ENCODE data around the gene MTFR1L. TPM values are rescaled to one million over a fixed set of nuclear protein-coding genes. Genes with fewer than 3 reads are reported as not detected.

Gene MTFR1L
- total RNA-seq, 1 donor from 2014 or later: 41.4 TPM

GRCh38 chr1:25861316-25862286 is 41.8 kb downstream of the MTFR1L start:
- peak; percentile 20 for DNase-seq (ENCODE audit: low spot score)

DNA sequence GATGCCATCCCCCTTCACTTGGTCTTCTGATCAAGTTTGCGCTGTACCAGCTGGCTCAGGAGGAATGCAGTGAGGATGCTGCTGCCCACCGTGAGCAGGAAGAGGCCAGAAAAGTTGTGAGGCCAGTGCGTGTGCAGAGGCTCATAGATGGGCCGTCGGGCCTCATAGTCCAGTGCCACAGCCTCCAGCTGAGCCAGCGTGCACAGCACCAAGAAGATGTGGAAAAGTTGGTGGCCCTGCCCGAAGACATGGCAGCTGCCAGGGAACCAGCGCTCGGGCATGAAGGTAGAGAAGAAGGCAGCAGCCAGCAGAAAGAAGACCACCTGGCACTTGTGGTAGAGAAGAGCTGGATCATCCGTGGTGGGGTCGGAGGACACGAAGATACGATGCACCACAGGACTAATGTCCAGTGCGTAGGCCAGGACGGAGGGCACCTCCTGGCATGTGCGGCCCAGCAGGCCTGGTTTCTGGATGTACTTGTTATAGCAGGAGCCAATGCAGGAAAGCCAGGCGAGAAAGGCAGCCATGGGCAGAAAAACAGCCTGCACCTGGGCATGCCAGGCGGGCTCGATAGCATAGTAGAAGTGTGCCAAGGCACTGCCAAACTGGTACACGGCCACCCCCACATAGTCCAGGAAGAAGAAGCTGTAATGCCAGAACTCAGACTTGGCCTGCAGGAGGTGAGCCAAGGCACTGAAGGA is 43.2 kb downstream of the MTFR1L start:
- DNase-seq (ENCODE audit: low spot score): no peak

DNA sequence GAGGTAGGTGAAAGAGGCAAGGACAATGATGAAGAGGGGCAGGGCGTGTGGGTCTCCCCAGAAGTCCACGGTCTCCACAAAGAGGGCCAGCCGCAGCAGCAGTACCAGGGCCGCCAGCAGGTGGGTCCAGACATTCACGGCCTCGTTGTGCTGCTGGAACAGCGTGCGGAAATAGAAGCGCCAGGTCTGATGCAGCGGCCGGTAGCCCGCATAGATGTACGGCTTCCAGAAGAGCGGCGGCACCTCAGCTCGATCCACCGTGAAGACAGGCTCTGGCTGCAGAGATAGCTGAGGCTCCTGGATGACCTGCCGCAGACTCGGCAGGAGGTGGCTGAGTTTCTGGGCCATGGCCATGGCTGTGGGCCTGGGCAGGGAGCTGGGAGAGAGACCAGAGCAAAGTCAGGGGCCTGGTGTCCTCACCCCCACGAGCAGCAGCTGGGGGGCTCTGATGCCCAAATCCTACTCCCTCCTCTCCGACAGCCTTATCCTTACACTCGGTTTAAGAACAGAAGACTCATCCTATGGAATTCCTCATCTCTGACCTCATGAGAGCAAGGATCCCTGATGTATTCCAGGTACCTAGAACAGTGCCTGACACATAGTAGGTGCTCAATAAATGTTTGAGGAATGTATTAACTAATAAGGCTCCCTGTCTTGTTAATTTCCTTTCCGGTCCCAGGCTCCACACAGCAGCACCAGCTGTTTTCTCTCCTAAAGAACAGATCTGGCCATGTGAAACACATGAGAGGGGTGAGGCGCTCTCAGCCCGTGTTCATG is 43.9 kb downstream of the MTFR1L start:
- no peak for DNase-seq (ENCODE audit: low spot score)

GRCh38 chr1:25864434-25864833 is 44.7 kb downstream of the MTFR1L start:
- no peak for DNase-seq (ENCODE audit: low spot score)

DNA sequence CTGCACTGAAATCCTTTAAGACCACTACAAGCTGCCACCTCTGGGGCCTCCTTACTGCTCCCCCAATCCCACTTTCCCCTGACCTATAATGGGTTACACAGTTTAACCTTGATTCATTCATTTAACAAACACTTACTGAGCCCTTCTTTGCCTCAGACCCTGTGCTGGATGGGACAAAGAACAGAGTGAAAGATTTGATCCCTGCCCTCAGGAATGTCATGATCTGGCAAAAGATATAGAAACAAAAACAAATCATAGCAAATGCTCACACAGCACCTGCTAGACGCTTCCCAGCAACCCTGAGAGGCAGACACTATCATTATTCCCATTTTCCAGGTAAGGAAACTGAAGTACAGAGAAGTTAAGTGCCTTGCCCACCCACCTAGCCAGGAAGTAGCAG is 46.5 kb downstream of the MTFR1L start:
- no peak for DNase-seq (ENCODE audit: low spot score)

DNA sequence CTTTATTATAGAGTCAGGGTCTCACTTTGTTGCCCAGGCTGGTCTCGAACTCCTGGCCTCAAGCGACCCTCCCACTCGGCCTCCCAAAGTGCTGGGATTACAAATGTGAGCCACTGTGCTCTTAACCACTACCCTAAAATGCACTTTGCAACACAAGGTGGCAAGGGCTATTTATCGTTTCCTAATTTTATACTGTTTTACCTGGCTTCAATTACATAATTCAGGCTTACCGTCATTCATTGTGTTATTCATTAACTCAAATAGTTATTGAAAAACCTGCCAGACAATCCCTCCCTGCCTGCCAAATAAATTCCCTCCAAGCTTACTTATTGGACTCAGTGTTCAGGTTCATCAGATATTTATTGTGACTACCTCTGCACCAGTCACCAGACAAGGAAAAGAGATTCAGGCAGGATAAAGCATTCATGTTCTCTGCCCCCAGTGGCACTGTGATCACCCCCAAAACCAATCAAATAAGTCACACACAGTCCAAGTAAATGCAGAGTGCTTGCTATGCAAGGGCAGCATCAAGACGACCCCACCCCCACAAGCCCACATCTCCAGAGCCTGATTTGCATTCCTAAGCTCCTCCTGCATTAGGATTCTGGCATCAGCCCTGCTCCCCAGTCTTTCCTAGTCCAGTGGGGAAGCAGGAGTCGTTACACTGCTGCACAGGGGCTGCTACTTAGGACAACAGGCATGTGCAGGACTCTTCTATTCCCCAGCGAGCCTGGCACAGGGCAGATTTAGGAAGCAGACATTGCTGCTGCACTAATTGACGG is 47.6 kb downstream of the MTFR1L start:
- no peak for DNase-seq (ENCODE audit: low spot score)

- no peak for DNase-seq (ENCODE audit: low spot score)
Observed at GRCh38 chr1:25869909-25870606, 50.3 kb downstream of the MTFR1L start.

DNA sequence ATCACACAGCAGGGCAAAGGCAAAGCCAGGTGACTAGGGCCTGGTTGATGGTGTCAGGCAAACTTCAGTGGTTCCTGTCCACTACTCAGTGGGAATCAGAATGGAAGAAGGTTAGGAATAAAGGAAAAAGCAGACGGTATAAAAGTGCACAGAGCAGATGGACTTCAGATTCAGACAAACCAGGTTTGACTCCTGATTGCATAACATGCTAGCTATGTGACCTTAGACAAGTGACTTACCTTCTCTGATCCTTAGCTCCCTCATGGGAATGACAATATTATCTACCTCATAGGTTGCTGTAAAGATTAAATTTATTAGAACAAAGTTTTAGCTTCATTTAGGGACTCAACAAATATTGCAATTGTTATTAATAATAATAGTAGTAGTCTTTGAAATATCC is 50.9 kb downstream of the MTFR1L start:
- no peak for DNase-seq (ENCODE audit: low spot score)

GRCh38 chr1:25871086-25871703 is 51.4 kb downstream of the MTFR1L start:
- peak; percentile 59 for DNase-seq (ENCODE audit: low spot score)

DNA sequence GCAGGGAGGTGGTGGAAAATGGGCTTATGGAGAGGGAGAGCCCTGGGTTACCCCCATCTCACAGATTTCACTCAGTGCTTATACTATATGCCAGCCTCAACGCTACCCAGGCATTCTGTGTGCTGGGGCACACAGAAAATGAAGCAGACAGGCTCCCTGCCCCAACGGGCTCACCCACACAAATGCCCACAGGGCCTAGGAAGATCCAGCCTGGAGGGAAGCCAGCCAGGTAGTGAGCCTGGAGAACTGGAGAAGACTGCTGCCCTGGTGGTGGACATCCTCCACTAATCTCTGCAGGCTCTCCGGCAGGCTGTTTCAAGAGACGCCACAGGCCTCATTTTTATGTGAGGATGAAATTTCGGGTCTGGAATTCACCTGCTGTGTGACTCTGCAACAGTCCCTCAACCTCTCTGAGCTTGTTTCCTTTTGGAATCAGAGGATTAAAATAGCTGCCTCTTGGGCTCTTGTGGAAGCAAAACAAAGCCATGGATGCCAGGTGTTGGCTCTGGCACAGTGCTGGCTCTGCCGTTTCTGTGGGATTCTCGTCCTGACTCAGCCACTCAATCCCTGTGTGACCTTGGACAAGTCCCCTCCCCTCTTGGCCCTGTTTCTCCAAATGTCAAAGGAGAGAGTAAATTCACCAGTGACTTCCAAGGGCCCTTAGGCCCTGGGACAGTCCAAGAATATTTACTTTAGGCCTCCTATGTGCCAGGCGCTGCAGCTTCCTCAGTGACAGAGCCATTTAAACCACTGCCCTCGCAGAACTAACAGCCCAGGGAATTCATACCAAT is 52.1 kb downstream of the MTFR1L start:
- no peak for DNase-seq (ENCODE audit: low spot score)

- no peak for DNase-seq (ENCODE audit: low spot score)
Observed at GRCh38 chr1:25872713-25873112, 53.0 kb downstream of the MTFR1L start.

- no peak for DNase-seq (ENCODE audit: low spot score)
Observed at GRCh38 chr1:25873120-25873519, 53.4 kb downstream of the MTFR1L start.

DNA sequence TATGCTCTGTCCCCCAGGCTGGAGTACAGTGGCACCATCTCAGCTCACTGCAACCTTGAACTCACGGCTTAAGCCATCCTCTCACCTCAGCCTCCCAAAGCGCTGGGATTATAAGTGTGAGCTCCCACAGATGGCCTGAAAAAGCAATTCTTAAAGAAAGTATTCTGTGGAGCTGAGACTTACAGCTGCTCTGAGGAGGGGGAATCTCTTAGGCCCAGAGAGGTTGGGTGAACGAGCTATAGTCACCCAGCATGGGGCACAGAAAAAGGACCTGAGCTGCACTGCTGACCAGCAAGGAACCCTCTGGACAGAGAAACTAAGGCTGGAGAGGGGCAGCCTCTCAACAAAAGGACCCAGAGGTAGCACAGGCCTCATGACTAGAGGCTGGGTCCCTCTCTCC is 54.5 kb downstream of the MTFR1L start:
- DNase-seq (ENCODE audit: low spot score): no peak

GRCh38 chr1:25874635-25875153 is 54.9 kb downstream of the MTFR1L start:
- DNase-seq (ENCODE audit: low spot score): no peak

DNA sequence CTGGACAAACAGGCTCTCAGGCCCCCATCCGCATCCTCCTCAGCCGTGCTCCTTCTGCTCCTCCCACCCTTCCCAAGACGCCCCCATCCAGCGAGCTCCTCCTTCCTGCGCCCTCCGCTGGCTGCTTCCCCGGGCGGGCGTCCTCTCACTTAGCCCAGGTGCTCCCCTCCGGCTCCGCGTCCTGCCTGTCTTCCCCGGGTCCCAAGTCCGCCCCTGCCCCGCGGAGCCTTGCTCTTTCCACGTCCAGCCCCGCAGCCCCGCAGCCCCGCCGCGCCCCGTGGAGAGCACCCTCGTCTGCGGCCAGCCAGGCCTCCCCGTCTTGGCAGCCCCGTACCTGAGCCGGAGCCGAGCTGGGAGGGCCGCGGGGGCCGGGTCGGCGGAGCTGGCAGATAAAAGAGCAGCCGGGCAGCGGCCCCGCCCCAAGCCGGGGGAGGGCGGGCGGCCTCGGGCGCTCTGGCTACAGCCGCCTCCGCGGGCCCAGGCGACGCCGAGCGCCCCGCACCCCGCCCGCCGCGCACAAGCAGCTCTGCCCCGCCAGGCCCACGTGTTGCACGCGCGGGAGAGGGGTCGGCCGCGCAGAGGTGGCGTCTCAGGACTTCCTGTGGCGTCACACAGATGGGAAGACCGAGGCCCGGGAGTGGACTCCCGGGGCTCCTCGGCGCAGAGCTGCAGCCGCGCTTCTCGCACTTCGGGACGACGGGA is 55.6 kb downstream of the MTFR1L start, which contains the start of gene PAQR7:
Gene PAQR7 (minus strand): TSS at position 555 of the 702 bp plus-strand sequence. CDS start 11,869 bp downstream, outside the sequence.
- DNase-seq (ENCODE audit: low spot score): peak; percentile 90

DNA sequence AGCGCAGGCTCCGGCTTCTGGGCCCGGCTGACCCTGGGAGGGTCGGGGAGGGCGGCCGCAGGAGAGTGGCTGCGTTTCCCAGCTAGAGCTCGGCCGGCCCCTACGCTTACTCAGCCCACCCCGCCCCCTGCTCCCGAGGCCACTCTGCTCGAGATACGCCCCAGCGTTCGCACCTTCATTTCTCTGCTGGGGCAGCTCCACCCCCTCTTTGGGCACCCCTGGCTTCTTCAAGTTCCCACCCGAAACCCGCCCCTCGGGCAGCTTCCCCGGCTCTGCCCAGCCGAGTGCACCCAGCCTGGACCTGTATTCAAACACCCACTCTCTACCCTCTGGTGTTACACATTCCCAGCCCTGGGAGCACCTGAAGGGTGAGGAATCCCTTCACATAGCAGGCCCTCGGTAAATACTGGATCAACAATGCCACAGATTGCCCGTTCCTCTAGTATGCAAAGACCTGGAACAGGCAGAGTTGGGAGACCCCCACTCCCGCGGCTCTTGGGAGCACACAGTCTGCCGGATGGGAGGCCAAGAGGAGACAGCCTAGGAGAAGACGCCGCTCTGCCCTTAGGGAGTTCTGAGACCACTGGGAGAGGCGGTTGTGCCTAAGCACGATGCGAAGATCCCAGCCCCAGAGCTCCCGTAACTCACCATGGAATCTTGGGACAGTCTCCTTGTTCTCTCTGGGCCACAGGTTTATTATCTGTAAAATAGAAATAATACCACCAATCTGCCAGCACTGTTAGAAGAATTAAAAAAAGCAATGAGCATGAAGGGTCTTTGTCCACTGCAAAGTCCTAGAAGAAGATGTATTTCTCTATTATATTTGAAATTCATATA is 56.3 kb downstream of the MTFR1L start:
- DNase-seq (ENCODE audit: low spot score): no peak

DNA sequence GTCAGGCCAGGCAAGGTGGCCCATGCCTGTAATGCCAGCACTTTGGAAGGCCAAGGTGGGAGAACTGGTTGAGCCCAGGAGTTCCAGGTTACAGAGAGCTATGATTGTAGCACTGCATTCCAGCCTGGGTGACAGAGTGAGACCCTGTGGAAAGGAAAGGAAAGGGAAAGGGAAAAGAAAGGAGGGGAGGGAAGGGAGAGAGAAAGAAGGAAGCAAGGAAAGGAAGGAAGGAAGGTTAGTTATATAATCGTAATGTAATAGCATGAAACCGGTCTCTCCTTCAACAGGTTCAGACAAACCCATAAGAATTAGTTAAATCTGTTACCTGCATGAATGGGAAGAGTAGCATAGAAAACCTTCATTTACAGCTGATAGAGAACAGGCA is 56.9 kb downstream of the MTFR1L start:
- no peak for DNase-seq (ENCODE audit: low spot score)
